RWPE2 (cell line): ENCODE measurements around the gene ANTXRL.

Experiments
- ATAC-seq: fragments of 200-7000 bp; cut with Tn5 transposase; 3 replicates; pipeline ENCODE4 v1.9.1; 2021; ENCODE audit warnings: low read depth
- DNase-seq: peaks from one replicate; pipeline ENCODE4 v3.0.0-alpha.2; 2020; ENCODE audit warnings: low spot score
- H3K27ac ChIP-seq: fragments of 450-650 bp; 2 replicates; pipeline ENCODE4 v1.5.1; 2017; ENCODE audit warnings: mild to moderate bottlenecking; ENCODE audit not compliant: poor library complexity, severe bottlenecking
- H3K27me3 ChIP-seq: fragments of 250-450 bp; sonication (Bioruptor Pico); 2 replicates; pipeline ENCODE4 v1.5.1; 2021; ENCODE audit warnings: mild to moderate bottlenecking, moderate library complexity; ENCODE audit not compliant: insufficient read depth, poor library complexity, severe bottlenecking
- H3K36me3 ChIP-seq: fragments of 250-450 bp; sonication (Bioruptor Pico); 2 replicates; pipeline ENCODE4 v1.5.1; 2020; ENCODE audit warnings: low read depth, mild to moderate bottlenecking, moderate library complexity
- H3K4me1 ChIP-seq: fragments of 250-450 bp; sonication (Bioruptor Pico); 2 replicates; pipeline ENCODE4 v1.5.1; 2021; ENCODE audit warnings: mild to moderate bottlenecking, moderate library complexity; ENCODE audit not compliant: insufficient read depth, poor library complexity, severe bottlenecking
- H3K4me3 ChIP-seq: fragments of 250-450 bp; sonication (Bioruptor Pico); 2 replicates; pipeline ENCODE4 v1.5.1; 2021; ENCODE audit warnings: mild to moderate bottlenecking, moderate library complexity; ENCODE audit not compliant: severe bottlenecking
- H3K9me3 ChIP-seq: fragments of 250-450 bp; sonication (Bioruptor Pico); 2 replicates; pipeline ENCODE4 v1.5.1; 2021; ENCODE audit warnings: mild to moderate bottlenecking, moderate library complexity; ENCODE audit not compliant: severe bottlenecking
- TF ChIP-seq, protein P1 (sequence below): fragments of 450-650 bp; IDR thresholded peaks from one replicate; pipeline ENCODE4 v1.5.1; 2017; ENCODE audit warnings: mild to moderate bottlenecking, moderate library complexity; ENCODE audit not compliant: poor library complexity, severe bottlenecking

The ANTXRL gene

DNA sequence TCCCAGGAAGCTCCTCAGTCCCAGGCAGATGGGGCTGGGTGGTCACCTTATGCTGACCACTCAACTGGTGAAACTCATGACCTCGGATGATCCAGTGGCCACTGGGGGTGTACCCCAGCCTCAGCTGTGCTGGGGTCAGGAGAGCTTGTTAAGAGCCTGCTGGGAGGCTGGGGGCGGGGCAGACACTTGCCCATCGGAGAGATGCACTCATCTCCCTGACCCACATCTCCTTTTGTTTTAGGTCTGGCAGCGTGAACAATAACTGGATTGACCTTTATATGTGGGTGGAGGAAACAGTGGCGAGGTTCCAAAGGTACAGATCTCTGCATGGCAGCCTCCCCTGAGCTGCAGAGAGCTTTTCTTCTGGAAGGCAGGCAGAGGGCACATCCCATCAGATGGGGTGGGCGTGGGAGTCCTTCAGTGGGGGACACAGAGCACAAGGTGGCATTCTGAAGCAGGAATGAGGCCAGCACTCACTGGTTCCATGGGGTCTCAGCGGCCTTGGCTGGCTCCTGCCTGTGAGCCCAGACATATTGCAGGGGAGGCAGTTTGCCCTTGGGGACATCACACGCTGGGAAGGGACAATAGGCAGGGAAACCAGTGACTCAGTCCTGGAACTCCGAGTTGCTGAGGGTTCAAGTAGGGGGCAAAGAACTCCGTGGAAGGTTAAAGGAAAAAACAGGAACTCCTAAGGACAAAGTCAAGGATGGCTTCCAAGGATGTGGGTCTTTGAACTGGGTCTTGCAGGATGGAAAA is 5.2 kb downstream of the ANTXRL start:
- no peaks in the 10 kb centered on the region for H3K9me3 ChIP-seq
- no peak for ATAC-seq
- DNase-seq, result peak; percentile 27

DNA sequence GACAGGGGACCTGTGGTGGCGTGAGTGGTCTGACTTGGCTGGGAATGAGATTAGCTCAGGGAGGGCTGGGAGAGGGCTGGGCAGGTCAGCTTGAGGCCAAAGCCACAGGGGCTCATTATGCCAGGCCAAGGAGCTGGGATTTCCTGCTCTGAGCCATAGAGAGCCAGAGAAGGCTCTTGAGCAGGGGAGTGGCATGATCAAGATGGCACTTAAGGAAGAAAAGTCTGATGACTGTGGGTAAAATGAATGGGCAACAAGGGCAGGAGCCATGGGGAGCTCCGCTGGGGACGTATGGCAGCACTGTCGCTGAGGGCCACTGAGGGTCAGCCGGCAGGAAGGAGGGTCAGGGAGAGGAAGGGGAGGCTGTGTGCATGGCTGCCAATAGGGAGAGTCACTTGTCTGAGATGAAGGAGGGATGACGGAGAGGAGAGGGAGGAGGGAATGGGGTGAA is 5.8 kb downstream of the ANTXRL start:
- no peaks in the 10 kb centered on the region for H3K4me1 ChIP-seq
- H3K27ac ChIP-seq, result no peak overlapping the region
- no peak overlapping the region for H3K4me3 ChIP-seq
- H3K36me3 ChIP-seq, result no peaks in the 10 kb centered on the region
- ATAC-seq, result no peak
- no peak for DNase-seq
- no peaks in the 10 kb centered on the region for H3K9me3 ChIP-seq
- TF ChIP-seq, protein P1, sequence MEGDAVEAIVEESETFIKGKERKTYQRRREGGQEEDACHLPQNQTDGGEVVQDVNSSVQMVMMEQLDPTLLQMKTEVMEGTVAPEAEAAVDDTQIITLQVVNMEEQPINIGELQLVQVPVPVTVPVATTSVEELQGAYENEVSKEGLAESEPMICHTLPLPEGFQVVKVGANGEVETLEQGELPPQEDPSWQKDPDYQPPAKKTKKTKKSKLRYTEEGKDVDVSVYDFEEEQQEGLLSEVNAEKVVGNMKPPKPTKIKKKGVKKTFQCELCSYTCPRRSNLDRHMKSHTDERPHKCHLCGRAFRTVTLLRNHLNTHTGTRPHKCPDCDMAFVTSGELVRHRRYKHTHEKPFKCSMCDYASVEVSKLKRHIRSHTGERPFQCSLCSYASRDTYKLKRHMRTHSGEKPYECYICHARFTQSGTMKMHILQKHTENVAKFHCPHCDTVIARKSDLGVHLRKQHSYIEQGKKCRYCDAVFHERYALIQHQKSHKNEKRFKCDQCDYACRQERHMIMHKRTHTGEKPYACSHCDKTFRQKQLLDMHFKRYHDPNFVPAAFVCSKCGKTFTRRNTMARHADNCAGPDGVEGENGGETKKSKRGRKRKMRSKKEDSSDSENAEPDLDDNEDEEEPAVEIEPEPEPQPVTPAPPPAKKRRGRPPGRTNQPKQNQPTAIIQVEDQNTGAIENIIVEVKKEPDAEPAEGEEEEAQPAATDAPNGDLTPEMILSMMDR, result no peak
- no peaks in the 10 kb centered on the region for H3K27me3 ChIP-seq

More for the DNA sequence above, 5.2 kb downstream of the ANTXRL start:
- H3K4me3 ChIP-seq, result no peak overlapping the region
- H3K27ac ChIP-seq, result no peak overlapping the region
- no peaks in the 10 kb centered on the region for H3K4me1 ChIP-seq
- H3K27me3 ChIP-seq, result no peaks in the 10 kb centered on the region
- TF ChIP-seq, protein P1, result no peak
- no peaks in the 10 kb centered on the region for H3K36me3 ChIP-seq

DNA sequence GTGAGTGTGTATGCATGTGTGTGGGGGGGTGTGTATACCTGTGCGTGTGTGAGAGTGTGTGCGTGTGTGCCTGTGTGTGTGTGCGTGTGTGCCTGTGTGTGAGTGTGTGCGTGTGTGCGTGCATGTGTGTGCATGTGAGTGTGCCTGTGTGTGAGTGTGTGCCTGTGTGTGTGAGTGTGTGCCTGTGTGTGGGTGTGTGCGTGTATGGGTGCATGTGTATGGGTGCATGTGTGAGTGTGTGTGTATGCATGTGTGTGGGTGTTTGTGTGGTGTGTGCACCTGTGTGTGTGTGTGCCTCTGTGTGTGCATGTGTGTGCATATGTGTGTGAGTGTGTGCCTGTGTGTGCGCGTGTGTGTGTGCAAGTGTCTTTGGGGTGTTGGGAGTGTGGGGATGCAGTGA is 6.4 kb downstream of the ANTXRL start:
- no peaks in the 10 kb centered on the region for H3K27me3 ChIP-seq
- H3K9me3 ChIP-seq, result no peaks in the 10 kb centered on the region
- TF ChIP-seq, protein P1, result no peak
- peak; percentile 13 for DNase-seq
- H3K27ac ChIP-seq, result no peak overlapping the region
- no peak for ATAC-seq
- H3K4me1 ChIP-seq, result no peaks in the 10 kb centered on the region
- no peak overlapping the region for H3K4me3 ChIP-seq
- no peaks in the 10 kb centered on the region for H3K36me3 ChIP-seq

GRCh38 chr10:46293832-46294640 is 7.2 kb downstream of the ANTXRL start:
- DNase-seq (peak; percentile 38), ATAC-seq (no peak)
- TF ChIP-seq, protein P1, result no peak

More at GRCh38 chr10:46293832-46294640, 7.2 kb downstream of the ANTXRL start:
- Histone ChIP-seq H3K9me3 (no peaks in the 10 kb centered on the region), H3K4me1 (no peaks in the 10 kb centered on the region), H3K36me3 (no peaks in the 10 kb centered on the region), H3K4me3 (no peak overlapping the region), H3K27me3 (no peaks in the 10 kb centered on the region), H3K27ac (no peak overlapping the region)
